ENCODE results near the gene KRTAP5-9.

DNA sequence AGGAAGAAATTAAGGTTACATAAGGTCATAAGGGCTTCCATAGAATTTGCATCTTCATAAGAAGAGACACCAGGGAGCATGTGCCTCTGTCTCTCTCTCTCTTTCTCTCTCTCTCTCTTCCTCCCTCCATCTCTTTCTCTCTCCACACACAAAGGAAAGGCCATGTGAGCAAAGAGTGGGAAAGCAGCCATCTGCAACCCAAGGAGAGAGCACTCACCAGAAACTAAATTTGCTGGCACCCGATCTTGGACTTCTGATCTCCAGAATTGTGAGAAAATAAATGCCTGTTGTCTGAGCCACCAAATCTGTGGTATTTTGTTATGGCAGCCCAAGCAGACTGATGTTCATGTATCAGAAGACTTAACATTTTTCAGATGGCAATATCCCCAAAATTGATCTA is 10.8 kb downstream of the KRTAP5-9 start:
- TF ChIP-seq, protein P1, sequence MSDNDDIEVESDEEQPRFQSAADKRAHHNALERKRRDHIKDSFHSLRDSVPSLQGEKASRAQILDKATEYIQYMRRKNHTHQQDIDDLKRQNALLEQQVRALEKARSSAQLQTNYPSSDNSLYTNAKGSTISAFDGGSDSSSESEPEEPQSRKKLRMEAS (IDR thresholded peaks at IDR 0.05), result no peak
- TF ChIP-seq, protein P2, sequence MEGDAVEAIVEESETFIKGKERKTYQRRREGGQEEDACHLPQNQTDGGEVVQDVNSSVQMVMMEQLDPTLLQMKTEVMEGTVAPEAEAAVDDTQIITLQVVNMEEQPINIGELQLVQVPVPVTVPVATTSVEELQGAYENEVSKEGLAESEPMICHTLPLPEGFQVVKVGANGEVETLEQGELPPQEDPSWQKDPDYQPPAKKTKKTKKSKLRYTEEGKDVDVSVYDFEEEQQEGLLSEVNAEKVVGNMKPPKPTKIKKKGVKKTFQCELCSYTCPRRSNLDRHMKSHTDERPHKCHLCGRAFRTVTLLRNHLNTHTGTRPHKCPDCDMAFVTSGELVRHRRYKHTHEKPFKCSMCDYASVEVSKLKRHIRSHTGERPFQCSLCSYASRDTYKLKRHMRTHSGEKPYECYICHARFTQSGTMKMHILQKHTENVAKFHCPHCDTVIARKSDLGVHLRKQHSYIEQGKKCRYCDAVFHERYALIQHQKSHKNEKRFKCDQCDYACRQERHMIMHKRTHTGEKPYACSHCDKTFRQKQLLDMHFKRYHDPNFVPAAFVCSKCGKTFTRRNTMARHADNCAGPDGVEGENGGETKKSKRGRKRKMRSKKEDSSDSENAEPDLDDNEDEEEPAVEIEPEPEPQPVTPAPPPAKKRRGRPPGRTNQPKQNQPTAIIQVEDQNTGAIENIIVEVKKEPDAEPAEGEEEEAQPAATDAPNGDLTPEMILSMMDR (IDR thresholded peaks at IDR 0.05; ENCODE audit: control extremely low read depth in 1 of 3, insufficient read depth in 1 of 3, low read depth in 1 of 3, low read length in 3 of 3), result no peak
- TF ChIP-seq CBX8 (IDR thresholded peaks at IDR 0.05; ENCODE audit: borderline replicate concordance, low read depth, low read length) (no peak), RXRA (IDR thresholded peaks at IDR 0.05; ENCODE audit: insufficient read depth, low read depth, low read length) (no peak), KDM1A (IDR thresholded peaks at IDR 0.05; ENCODE audit: borderline replicate concordance, low read length) (no peak), TAF1 (IDR thresholded peaks at IDR 0.05; ENCODE audit: low read depth, low read length) (no peak), EP300 (IDR thresholded peaks at IDR 0.05; ENCODE audit: borderline replicate concordance in 1 of 2, low read depth in 2 of 2, low read length in 2 of 2) (no peak), RFX5 (IDR thresholded peaks at IDR 0.05; ENCODE audit: borderline replicate concordance, low read depth, low read length) (no peak), POLR2A (IDR thresholded peaks at IDR 0.05; ENCODE audit: control extremely low read depth in 1 of 2, low read depth in 2 of 2, low read length in 2 of 2) (no peak), EGR1 (IDR thresholded peaks at IDR 0.05; ENCODE audit: borderline replicate concordance, low read depth, low read length) (no peak), SIN3A (conservative IDR thresholded peaks at IDR 0.05 in 1 of 2, IDR thresholded peaks at IDR 0.05 in 1 of 2; ENCODE audit: low read depth in 1 of 2, low read length in 2 of 2) (no peak), GTF2F1 (IDR thresholded peaks at IDR 0.05; ENCODE audit: borderline replicate concordance, low read depth, low read length) (no peak)

All from H1 (cell line).